Panc1 (cell line): ENCODE measurements around the gene PDE9A. TPM values are rescaled to one million over a fixed set of nuclear protein-coding genes. Genes with fewer than 3 reads are reported as not detected.

Experiments
- ATAC-seq: fragments of 200-7000 bp; cut with Tn5 transposase; 2 replicates; pipeline ENCODE4 v1.9.1; 2020; ENCODE audit warnings: mild to moderate bottlenecking, moderate library complexity
- BruUV-seq: library from RNA; stranded (reverse); fragments of 400-500 nt; replicated peaks from 2 replicates; lab custom pipeline; 2021; lab: Mats Ljungman, UMichigan
- CTCF ChIA-PET: fragments of 300-600 bp; sonication (Branson Sonifier 250); formaldehyde crosslinking; loops from one replicate; lab custom pipeline; 2022; ENCODE audit warnings: antibody characterized with exemption; lab: Charles Lee
- POLR2A ChIA-PET: fragments of 300-600 bp; sonication (Branson Sonifier 250); formaldehyde crosslinking; loops from one replicate; lab custom pipeline; 2022; ENCODE audit warnings: antibody characterized with exemption; lab: Charles Lee
- DNase-seq: peaks from one replicate; pipeline ENCODE4 v3.0.0-alpha.2; 2010; ENCODE audit warnings: low read depth, low spot score
- H3K27ac ChIP-seq: 2 replicates; pipeline ENCODE4 v1.5.1; 2011; ENCODE audit warnings: mild to moderate bottlenecking, low read length, inconsistent platforms
- H3K27me3 ChIP-seq: fragments of 200-500 bp; sonication (Bioruptor generic); 2 replicates; pipeline ENCODE4 v1.6.0; 2014; ENCODE audit warnings: low read length, inconsistent platforms; ENCODE audit not compliant: control insufficient read depth, insufficient read depth
- H3K36me3 ChIP-seq: fragments of 200-500 bp; sonication (Bioruptor generic); 2 replicates; pipeline ENCODE4 v1.5.1; 2014; ENCODE audit warnings: inconsistent platforms, mild to moderate bottlenecking, low read length, moderate library complexity; ENCODE audit not compliant: control insufficient read depth, insufficient read depth
- H3K4me1 ChIP-seq: 2 replicates; pipeline ENCODE4 v1.5.1; 2011; ENCODE audit warnings: inconsistent platforms, mild to moderate bottlenecking, low read length, moderate library complexity; ENCODE audit not compliant: control insufficient read depth, insufficient read depth
- H3K4me3 ChIP-seq, 2 experiments: 2 replicates each; pipeline ENCODE4 v1.5.1; 2011 to 2012; ENCODE audit warnings: low read depth in 2 of 2, low read length in 2 of 2, mild to moderate bottlenecking in 2 of 2, inconsistent platforms in 1 of 2, moderate library complexity in 1 of 2
- H3K9me3 ChIP-seq: fragments of 200-500 bp; sonication (Bioruptor generic); 2 replicates; pipeline ENCODE4 v1.5.1; 2014; ENCODE audit warnings: low read depth, mild to moderate bottlenecking, inconsistent platforms, low read length, moderate library complexity; ENCODE audit not compliant: control insufficient read depth, insufficient read depth
- POLR2AphosphoS5 ChIP-seq: IDR thresholded peaks from 2 replicates; pipeline ENCODE4 v1.6.1; 2012; ENCODE audit warnings: mild to moderate bottlenecking, low read depth, low read length, moderate library complexity
- SIN3A ChIP-seq: IDR thresholded peaks from 2 replicates; pipeline ENCODE4 v1.6.1; 2012; ENCODE audit warnings: low read depth, mild to moderate bottlenecking, low read length, moderate library complexity, borderline replicate concordance; ENCODE audit not compliant: insufficient read depth
- TCF7L2 ChIP-seq: IDR thresholded peaks from 2 replicates; pipeline ENCODE4 v1.6.1; 2011; ENCODE audit warnings: mild to moderate bottlenecking, low read depth, low read length, inconsistent platforms
- in situ Hi-C: cut with HindIII; loops from 2 replicates; pipeline ENCODE4 v1.10.0; 2016; ENCODE audit warnings: low sequenced_read_pairs, low pct_unique_long_range_greater_than_20kb
- intact Hi-C: fragments of 100-400 bp; cut with micrococcal nuclease; formaldehyde crosslinking; loops from one replicate; pipeline ENCODE4 v1.10.0; 2022; ENCODE audit not compliant: unreplicated experiment
- total RNA-seq: library from RNA; stranded (reverse); gene quantifications from one replicate; pipeline ENCODE4 v1.2.1, GENCODE V29; 2021; ENCODE audit not compliant: unreplicated experiment
- TF ChIP-seq, protein P1 (sequence below): fragments of 450-650 bp; IDR thresholded peaks from 2 replicates; pipeline ENCODE4 v1.5.1; 2017; ENCODE audit warnings: mild to moderate bottlenecking
- TF ChIP-seq, protein P2 (sequence below), 2 experiments: IDR thresholded peaks; 2 replicates each; pipeline ENCODE4 v1.6.1; 2011 to 2012; ENCODE audit warnings: low read depth in 2 of 2, control low read depth in 1 of 2, low read length in 1 of 2, mild to moderate bottlenecking in 1 of 2, moderate library complexity in 1 of 2; ENCODE audit not compliant: insufficient read depth in 1 of 2

PDE9A gene
- total RNA-seq, 1 experiment from 2014 or later, result 0.72 TPM

DNA sequence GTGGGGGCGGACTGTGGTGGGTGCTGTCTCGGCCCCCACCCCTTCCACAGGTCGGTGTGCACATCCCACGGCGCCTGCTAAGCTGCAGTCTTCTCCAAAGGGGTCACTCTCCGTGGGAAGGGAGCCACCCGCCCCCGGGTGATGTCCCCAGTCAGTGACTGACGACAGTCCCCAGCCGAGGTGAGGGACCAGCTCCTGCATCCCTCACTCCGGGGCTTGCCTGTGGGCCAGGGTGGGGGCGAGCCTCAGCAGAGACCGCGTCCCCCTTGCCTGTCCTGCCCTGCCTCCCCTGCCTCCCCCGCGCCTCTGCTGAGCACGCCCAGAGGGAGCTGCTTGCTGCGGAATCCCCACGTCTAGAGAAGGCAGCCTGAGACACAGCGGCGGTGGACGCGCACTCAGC lies 35.9 kb upstream of the PDE9A start:
- Histone ChIP-seq H3K27me3 (peaks cover 2% of the 10 kb centered on the region; the same call in 1 of the 2 replicates), H3K27ac (no peak overlapping the region), H3K36me3 (no peaks in the 10 kb centered on the region), H3K9me3 (no peaks in the 10 kb centered on the region), H3K4me3 (no peak overlapping the region), H3K4me1 (no peaks in the 10 kb centered on the region)
- TF ChIP-seq, protein P1, sequence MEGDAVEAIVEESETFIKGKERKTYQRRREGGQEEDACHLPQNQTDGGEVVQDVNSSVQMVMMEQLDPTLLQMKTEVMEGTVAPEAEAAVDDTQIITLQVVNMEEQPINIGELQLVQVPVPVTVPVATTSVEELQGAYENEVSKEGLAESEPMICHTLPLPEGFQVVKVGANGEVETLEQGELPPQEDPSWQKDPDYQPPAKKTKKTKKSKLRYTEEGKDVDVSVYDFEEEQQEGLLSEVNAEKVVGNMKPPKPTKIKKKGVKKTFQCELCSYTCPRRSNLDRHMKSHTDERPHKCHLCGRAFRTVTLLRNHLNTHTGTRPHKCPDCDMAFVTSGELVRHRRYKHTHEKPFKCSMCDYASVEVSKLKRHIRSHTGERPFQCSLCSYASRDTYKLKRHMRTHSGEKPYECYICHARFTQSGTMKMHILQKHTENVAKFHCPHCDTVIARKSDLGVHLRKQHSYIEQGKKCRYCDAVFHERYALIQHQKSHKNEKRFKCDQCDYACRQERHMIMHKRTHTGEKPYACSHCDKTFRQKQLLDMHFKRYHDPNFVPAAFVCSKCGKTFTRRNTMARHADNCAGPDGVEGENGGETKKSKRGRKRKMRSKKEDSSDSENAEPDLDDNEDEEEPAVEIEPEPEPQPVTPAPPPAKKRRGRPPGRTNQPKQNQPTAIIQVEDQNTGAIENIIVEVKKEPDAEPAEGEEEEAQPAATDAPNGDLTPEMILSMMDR, result no peak
- TF ChIP-seq, protein P2, sequence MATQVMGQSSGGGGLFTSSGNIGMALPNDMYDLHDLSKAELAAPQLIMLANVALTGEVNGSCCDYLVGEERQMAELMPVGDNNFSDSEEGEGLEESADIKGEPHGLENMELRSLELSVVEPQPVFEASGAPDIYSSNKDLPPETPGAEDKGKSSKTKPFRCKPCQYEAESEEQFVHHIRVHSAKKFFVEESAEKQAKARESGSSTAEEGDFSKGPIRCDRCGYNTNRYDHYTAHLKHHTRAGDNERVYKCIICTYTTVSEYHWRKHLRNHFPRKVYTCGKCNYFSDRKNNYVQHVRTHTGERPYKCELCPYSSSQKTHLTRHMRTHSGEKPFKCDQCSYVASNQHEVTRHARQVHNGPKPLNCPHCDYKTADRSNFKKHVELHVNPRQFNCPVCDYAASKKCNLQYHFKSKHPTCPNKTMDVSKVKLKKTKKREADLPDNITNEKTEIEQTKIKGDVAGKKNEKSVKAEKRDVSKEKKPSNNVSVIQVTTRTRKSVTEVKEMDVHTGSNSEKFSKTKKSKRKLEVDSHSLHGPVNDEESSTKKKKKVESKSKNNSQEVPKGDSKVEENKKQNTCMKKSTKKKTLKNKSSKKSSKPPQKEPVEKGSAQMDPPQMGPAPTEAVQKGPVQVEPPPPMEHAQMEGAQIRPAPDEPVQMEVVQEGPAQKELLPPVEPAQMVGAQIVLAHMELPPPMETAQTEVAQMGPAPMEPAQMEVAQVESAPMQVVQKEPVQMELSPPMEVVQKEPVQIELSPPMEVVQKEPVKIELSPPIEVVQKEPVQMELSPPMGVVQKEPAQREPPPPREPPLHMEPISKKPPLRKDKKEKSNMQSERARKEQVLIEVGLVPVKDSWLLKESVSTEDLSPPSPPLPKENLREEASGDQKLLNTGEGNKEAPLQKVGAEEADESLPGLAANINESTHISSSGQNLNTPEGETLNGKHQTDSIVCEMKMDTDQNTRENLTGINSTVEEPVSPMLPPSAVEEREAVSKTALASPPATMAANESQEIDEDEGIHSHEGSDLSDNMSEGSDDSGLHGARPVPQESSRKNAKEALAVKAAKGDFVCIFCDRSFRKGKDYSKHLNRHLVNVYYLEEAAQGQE (IDR thresholded peaks at IDR 0.05; ENCODE audit: insufficient read depth in 1 of 2, low read depth in 2 of 2, low read length in 1 of 2), result no peak
- TF ChIP-seq SIN3A (no peak), TCF7L2 (no peak), POLR2AphosphoS5 (no peak)
- intact Hi-C loops (no loop called here), in situ Hi-C loops (no loop called here)
- no peak for ATAC-seq
- no TSS peak for BruUV-seq
- no peak for DNase-seq
- POLR2A ChIA-PET, result interaction anchor here (0.7 kb wide), 1 partner anchor 78 kb away, joined by 4 read pairs; no protein-coding TSS in a partner anchor
- CTCF ChIA-PET, result no interaction called here

DNA sequence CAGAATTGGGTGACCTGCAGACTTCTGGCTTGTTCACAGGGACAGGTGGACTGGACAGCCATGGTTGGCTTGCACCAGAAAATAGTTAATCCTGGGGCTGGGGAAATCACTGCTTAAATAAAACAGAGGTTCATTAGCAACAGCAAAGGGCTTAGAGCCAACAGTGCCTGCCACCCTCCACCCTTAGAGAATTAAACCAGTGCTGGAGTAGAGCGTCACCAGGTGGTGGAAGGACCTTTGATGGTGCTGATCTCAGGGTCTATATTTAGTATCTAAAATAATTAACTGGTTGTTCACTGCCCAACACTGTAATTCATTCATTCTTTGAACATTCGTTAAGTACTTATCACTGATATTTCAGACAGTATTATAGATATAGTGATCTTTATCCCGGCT lies 34.7 kb upstream of the PDE9A start:
- POLR2A ChIA-PET, result no interaction called here

More for the DNA sequence above, 34.7 kb upstream of the PDE9A start:
- no peak overlapping the region for H3K27ac ChIP-seq
- peaks cover 2% of the 10 kb centered on the region; the same call in 1 of the 2 replicates for H3K27me3 ChIP-seq
- in situ Hi-C loops, result no loop called here
- CTCF ChIA-PET, result no interaction called here
- H3K36me3 ChIP-seq, result no peaks in the 10 kb centered on the region
- ATAC-seq (no peak), DNase-seq (no peak)
- intact Hi-C loops, result no loop called here
- no peaks in the 10 kb centered on the region for H3K4me1 ChIP-seq
- TF ChIP-seq POLR2AphosphoS5 (no peak), SIN3A (no peak), TCF7L2 (no peak)
- TF ChIP-seq, protein P2 (IDR thresholded peaks at IDR 0.05; ENCODE audit: insufficient read depth in 1 of 2, low read depth in 2 of 2, low read length in 1 of 2), result no peak
- TF ChIP-seq, protein P1, result no peak
- no peaks in the 10 kb centered on the region for H3K9me3 ChIP-seq
- BruUV-seq, result no TSS peak
- H3K4me3 ChIP-seq, result no peak overlapping the region
